NK-92 (cell line): ENCODE measurements around the gene SLC38A2.
"Not testable (repeated sequence)": the region's sequence is repeated elsewhere in the genome, so short reads cannot be mapped to it uniquely, and the experiment has no call there.

ENCODE experiments used
- DNase-seq: peaks from one replicate; lab custom pipeline; 2025; ENCODE audit not compliant: unreplicated experiment; lab: John Stamatoyannopoulos, UW

Gene SLC38A2

DNA sequence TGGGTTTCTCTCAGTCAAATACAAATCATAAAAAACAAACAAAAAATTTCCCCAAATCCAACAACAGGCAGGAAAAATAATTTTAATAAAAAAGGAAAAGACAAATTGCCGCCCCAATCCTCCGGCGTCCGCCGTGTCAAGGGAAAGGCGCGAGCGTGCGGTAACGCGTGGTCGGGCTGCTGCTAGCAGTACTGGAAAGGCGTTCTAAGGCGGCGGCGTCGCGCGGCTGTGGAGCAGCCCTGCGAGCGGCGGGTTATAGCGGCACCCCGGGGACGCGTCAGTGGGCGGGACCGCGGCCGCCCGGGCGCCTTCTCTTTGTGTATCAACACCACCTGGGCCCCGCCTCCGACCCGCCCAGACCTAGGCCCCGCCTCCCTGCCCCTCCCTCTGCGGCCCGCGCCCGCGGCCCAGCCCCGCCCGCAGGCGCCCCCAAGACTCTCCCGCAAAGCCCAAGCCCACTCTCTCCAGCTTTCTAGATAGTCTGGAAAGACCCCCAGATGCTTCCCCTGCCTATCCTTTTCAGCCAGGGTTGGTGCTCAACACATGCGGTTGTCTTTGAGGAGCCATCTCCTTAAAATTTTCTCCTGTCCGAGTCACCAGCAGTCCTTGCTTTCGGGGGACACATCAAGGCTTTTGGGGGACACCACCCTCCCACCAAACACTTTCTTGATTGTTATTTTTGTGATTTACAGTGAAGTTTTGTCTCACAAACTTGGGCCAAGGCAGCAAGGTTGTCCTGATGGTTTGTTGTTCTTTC is at the start of gene SLC38A2:
TSS of gene SLC38A2 (minus strand) at position 230 of the 757 bp plus-strand sequence. CDS start 1,480 bp downstream, outside the sequence.
- DNase-seq: peak; percentile 70

DNA sequence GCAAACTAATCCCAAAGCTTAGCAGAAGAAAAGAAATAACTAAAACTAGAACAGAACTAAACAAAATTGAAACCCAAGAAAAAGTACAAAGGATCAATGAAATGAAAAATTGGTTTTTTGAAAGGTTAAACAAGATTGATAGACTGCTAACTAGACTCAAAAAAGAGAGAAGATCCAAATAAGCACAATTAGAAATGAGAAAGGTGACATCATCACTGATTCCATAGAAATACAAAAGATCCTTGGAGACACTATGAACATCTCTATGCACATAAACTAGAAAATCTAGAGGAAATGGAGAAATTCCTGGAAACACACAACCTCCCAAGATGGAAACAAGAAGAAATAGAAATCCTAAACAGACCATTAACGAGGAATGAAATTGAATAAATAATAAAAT is 47.1 kb upstream of the SLC38A2 start:
- DNase-seq: no peak

DNA sequence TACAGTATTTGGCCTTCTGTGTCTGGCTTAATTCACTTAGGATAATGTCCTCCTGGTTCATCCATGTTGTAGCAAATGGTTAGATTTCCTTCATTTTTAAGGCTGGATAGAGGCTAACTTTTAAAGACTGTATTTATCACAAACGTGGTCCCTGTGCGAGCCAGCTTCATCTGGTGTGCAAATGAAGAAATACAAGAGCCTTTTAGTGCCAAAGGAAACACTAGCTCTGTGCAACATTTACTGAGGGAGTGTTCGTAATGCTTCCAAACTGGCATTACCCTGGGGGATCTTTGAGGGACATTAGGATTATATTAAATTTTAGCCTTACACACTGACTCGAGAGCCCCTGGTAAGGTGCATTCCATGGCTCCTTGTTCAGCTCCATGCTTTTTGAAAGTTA is 43.0 kb upstream of the SLC38A2 start:
- no peak for DNase-seq

DNA sequence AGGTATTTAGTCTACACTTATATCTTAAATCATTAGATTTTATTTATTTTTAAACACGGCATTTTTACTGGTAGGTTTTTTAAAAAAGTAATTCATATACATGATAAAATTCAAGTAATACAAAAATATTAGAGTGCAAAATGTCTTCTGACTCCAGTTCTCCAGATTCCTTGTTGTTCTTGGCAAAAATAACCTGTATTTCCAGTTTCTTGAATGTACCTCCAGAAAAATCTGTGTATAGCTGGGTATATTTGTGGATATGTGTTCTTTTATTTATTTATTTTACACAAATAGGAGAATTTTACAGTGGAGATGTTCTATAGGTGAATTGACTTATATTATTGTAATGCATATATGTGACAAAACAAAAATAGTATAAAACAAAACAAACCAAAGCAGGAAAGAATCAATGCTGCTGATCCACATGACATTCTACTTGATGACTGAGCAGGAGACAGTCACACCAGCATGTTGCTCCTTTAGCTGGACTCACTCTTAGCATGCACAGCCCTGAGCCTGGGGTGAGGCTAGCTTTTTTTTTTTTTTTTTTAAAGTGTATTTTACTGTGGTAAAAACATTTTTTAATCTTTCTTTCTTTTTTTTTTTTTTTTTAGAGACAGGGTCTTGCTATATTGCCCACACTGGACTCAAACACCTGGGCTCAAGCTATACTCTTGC is 42.2 kb upstream of the SLC38A2 start:
- no peak for DNase-seq

DNA sequence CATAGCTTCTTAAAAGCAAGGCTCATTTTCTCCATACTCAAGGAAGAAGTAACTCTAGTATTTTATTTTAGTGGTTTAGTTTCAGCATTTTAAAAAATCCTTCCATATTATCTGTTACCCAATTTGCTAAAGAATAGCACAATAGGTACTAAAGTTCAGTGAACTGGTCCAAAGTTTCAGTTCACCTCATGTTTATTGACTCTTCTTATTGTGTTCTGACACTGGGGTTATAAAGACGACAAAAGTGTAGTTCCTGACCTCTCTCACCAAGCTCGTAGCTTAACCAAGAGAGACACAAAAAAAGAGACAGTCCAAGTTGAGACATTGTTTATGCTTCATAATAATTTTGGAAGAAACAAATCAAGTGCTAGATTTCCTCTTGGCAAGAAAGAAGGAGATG is 40.8 kb upstream of the SLC38A2 start:
- no peak for DNase-seq

DNA sequence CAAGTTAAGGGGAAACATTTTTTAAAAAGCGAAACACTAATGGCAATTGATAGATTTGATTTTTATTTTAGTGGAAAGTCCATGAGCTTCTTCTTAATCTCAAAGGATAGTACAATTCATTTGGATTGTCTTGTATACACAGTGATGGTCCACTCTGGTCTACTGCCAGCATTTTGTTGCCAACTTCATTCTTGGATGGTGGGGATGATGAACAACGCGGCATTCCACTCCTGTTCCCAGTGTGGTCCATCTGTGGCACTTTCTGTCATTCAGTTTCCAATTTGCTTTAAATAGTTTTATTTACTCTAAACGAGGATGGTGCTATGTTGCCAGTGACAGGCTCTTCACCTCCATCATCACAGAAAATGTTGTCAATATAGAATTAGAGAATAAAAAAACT is 40.3 kb upstream of the SLC38A2 start:
- DNase-seq: no peak

DNA sequence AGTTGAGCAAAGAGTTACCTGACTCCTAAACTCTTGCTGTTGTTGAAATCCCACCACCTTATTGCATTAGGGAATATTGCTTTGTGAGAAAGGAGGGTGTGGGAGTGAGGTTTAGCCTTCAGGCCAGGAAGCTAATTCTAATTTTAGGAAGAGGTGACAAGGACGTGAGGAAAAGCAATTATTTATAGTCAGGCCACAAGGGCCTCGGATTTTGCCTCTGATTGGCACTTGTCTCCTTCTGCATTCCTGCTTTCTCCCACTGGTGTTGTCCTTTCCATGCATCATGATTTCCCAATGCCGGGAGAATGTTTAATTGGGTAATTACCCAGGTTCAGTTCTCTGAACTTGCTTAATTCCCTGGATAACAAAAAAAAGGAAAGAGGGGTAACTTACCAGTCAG is 37.9 kb upstream of the SLC38A2 start:
- no peak for DNase-seq

DNA sequence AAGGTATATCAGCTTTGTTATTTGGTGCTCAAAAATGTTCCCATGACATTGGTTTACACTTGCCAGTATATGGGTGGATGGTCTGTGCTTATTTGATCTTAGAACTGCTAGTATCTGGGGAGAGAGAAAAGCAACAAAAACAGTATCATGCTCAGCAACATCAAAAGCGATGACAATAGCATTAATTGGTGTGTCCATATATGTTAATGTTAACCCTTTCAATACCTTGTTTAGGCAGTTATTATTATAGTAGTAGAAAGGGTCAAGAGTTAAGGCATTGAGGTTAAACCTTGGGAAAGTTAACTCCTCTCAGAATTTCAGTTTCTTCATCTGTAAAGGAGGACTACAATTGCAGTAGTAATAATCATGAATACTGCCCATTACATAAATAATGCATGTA is 37.4 kb upstream of the SLC38A2 start:
- DNase-seq: no peak

DNA sequence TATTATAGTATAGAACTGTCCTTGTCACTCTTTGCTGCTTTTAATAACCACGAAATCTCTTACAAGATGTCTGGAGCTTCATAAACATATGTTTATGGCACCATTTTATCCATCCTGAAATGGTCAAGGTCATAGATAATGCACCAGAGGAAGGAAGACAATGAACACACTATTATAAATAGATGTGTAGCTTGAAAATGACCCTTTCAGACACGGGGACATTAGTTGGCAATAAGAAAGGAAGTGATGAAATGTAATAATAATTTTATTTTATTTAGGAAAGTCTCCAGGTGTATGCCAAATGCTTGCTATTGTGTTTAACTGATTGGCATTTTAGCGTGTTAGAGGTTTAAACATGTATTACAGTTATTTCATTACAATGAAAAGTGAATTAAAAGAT is 36.8 kb upstream of the SLC38A2 start:
- no peak for DNase-seq

DNA sequence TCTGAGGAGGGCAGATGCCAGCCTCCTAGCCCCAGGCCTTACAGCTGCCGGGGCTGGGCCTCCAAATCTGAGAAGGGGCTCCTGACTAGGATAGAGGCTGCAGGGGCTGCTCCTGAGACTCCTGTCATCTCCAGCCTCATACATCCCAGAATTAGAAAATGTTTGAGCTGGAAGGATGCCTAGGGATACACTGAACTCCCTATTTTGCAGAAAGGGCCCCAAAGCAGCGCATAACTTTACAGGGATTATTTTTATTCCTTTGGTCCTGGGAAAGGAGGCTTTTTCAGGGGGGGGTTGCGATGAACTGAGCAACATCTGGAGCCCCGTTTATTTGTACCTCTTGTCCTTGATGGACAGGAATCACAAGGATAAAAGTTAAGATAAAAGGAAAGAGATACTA is 35.9 kb upstream of the SLC38A2 start:
- DNase-seq: no peak

DNA sequence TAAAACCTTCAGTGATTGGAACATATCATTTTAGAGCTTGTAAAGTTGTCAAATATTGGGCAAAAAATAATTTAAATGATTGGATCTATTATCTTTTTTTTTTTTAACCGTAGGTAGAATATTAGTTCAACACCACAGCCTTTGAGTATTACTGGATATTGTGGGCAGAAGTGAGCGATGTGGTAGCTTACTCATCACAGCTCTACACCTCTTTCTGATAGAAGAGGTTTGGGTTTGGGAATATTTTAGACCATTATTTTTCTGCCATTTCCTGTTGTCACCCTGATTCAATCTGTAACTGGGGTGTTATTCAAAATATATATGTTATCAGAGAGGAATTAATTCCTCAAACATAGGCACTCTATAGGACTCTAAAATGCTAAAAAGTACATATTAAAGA is 34.8 kb upstream of the SLC38A2 start:
- no peak for DNase-seq

DNA sequence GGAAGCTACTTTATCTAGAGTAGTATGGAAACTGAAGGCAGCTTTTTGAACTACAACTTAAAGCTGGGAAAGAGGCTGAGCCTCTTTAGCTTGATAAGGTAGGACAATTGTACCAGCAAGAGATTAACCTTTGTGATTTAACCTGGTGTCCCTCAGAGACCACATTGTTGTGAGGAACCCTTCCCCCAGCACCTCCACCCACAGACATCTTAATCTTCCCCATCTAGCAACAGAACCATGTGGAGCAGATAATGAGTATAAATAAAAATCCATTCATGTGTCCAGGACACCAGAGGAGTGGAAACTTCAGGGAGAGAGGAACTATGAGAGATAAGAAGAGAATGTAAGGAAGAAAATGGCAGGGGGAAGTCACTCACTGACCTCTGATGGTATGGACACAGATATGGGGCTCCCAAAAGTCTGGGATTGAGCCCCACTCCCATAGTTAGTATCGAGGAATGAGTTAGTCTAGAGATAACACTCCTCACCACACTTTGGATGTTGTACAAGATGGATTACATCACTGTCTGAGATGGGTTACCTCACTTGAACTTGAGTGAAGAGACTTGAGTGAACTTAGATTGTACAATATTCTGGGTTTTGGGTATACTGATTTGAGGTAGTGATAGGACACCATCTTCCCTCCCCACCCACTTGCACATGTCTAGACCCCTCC is 33.9 kb upstream of the SLC38A2 start:
- no peak for DNase-seq

DNA sequence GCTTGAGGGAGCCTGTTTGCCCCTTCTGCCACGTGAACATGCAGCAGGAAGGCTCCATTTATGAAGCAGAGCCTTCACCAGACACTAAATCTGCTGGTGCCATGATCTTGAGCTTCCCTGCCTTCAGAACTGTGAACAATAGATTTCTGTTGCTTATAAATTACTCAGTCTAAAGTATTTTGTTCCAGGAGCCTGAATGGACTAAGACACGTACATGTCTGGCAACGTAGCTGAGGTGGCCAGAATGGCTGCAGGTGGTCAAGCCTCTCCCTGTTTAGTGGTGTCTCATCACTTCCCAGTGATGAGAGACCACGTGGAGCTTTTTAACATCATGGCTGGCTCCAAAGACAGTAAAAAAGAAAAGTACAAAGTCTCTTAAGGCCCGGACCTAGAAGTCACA is 32.2 kb upstream of the SLC38A2 start:
- DNase-seq: no peak

DNA sequence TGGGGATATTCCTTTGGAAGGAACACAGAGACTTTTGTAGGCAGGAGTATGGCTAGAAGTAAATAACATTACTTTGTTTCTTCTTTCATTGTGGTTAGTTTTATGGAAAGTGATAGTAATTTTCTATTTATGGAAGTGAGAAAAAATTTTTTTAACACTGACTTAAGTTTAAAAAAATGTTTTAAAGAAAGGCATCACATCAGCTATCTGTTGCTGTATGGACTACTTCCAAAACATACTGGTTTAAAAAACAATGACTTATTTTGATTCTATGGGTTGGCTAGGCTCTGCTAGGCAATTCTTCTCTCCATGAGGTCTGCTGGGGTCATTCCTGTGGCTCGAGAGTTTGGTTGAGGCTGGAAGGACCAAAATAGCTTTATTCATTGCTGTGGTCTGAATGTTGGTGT is 31.7 kb upstream of the SLC38A2 start:
- no peak for DNase-seq

DNA sequence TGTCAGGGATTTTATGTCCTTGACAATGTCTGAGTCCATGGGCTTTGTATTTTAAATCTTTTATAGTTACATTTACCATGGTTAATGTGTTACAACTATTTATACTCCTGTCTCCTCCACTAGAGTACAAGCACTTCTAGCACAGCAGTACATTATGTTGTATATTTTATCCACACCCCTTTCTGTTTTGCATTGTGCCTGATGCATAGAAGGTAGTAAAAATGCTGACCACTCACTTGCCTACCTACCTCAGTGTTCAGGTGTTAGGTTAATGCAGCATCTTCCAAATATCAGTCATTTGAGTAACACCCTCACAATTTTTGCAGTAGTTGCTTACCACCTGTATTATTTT is 31.1 kb upstream of the SLC38A2 start:
- DNase-seq: no peak

DNA sequence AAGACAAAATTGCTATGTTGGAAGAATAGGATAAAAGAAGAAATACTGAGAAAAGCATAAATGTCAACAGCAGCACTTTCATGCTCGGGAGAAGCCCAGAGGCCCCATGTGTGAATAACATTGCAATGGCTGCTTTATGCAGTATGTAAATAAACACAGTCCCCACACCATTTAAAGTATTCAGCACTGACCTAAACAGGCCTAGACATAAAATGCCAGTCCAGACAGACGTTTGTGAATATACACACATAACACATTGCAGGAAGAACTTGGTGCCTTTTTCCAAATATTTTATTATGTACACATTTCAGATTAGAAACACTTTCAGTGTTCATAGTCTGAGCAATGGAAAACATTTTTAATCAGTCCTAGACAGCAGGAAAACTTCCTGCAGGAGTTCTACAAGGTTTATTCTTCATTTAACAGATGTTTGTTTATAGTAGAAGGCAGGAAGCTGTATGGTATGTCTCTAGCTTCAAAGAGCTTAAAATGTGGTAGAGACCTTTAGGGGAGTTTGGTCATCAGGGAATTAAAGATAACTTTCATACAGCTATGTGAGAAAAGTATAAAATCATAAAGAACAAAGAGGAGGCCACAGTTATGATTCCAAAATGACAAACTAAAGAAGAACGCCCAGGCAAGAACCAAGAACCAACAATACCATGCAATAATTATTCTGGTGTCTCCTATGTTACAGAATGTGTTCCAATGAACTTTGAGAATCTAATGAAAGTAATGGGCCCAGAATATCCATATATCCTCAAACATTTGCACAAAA is 30.6 kb upstream of the SLC38A2 start:
- DNase-seq: no peak

DNA sequence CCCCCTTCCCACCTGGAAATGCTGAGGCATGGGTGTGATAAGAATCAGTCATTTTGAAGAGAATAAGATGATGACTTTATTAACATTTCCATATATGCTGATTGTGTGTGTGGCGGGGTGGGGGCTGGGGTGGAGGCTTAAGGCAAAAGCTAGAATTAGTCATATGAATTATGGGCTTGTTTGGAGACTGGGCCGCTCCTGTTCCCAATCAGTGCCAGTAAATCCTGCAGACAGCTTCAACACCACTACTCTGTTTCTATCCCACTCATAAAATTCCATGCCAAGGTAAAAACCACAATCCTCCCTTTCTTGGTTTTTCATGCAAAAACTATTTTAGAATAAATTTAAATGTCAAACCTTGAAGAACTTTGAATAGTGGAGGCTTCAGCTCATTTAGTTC is 29.9 kb upstream of the SLC38A2 start:
- DNase-seq: no peak

DNA sequence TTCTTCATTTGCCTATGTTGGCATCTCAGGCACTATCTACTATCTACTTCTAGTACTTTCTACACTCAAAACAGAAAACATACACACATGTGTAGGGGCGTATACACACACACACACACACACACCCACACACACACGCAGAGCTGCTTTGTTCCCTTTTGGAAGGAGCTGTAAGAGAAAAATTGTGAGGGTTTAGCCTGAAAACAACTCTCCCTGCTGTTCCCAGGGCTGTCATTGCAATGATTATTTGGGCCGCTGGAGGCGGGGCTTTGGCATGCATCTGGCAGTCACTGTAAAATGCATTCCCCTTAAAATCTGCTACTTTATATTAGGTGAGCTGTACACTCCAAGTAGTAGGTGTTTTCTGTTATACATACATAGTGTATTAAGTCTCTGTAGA is 29.1 kb upstream of the SLC38A2 start:
- DNase-seq: no peak

DNA sequence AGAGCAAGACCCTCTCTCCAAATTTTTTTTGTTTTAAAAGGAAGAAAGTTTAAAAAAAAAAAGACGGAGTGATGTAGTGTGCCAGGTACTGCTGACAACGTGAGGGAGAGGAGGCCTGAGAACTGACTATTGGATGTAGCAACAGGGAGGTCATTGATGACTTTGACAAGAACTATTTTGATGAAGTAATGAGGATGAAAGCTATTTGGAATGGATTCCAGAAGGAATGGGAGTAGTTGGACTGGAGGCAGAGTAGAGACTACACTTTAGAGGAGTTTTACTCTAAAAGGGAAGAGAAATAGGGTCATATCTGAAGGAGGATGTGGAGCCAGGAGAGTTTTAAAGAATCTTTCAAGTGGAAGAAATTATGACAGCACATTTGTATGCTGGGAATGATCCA is 27.8 kb upstream of the SLC38A2 start:
- DNase-seq: no peak

DNA sequence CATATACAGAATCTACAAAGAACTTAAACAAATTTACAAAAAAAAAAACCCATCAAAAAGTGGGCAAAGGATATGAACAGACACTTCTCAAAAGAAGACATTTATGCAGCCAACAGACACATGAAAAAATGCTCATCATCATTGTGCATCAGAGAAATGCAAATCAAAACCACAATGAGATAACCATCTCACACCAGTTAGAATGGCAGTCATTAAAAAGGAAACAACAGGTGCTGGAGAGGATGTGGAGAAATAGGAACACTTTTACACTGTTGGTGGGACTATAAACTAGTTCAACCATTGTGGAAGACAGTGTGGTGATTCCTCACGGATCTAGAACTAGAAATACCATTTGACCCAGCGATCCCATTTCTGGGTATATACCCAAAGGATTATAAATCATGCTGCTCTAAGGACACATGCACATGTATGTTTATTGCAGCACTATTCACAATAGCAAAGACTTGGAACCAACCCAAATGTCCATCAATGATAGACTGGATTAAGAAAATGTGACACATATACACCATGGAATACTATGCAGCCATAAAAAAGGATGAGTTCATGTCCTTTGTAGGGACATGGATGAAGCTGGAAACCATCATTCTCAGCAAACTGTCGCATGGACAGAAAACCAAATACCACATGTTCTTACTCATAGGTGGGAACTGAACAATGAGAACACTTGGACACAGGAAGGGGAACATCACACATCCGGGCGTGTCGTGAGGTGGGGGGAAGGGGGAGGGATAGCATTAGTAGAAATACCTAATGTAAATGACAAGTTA is 27.1 kb upstream of the SLC38A2 start:
- DNase-seq: not testable (repeated sequence)

DNA sequence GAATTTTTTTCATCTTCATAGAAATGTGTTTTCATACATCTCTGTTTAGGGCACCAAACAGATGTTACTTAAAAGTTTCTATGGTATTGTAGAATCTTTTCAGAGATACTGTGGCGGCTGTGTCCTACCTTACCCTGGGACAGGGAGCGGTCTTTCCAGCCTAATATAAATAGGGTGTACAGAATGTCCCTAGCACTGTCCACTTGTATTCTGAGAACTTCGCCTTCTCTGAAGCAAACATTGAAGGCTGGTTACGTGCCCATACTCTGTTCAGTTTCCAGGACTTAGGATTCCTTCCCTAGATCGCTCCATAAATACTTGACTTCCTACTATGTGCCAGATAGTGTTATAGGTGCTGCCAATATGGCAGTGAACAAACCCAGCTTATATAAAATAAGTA is 24.3 kb upstream of the SLC38A2 start:
- DNase-seq: no peak
